HG02970 (cell line): ENCODE measurements around the gene CACNG3.
"Not testable (repeated sequence)": the region's sequence is repeated elsewhere in the genome, so short reads cannot be mapped to it uniquely, and the experiment has no call there.

ENCODE experiments used
- ATAC-seq: cut with Tn5 transposase; IDR thresholded peaks from one replicate; pipeline ENCODE4 v1.9.1; 2021; ENCODE audit warnings: mild to moderate bottlenecking, moderate library complexity, moderate number of reproducible peaks; ENCODE audit not compliant: unreplicated experiment, low FRiP score

CACNG3 gene

GRCh38 chr16:24328835-24329452 lies 72.8 kb downstream of the CACNG3 start:
- no peak for ATAC-seq

DNA sequence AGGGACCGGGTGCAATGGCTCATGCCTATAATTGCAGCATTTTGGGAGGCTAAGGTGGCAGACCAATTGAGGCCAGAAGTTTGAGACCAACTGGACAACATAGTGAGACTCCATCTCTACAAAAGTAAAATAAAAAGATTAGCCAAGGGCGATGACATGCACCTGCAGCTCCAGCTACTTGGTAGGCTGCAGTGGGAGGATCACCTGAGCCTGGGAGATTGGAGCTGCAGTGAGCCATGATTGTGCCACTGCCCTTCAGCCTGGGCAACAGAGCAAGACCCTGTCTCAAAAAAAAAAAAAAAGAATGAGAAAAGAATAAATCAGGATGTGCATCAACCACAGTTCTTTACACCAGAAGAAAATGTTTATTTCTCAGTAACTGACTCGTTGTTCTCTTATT lies 76.0 kb downstream of the CACNG3 start:
- no peak for ATAC-seq

DNA sequence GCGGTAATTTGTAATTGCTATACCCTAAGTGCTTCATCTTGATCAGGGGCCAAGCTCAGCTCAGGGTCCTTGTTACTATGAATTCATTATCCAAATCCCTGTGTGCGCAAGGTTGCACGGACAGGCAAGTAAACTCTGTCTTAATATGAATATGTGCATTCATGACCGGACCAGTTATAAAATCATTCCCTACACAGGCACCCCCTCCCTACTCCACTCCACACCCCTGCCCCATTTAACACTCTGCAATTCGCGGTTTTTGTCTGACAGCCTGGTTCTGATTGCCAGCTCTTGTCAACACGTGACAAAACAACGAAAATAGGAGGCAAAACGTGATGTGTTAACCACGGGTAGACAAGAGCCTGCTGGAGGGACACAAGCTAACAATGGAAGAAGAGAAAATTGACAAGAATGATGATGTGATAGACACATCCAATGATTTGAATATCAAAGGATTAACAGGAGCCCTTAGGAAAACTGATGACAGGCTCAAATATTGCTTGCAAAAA lies 76.5 kb downstream of the CACNG3 start:
- no peak for ATAC-seq

GRCh38 chr16:24336491-24336890 lies 80.4 kb downstream of the CACNG3 start:
- no peak for ATAC-seq

DNA sequence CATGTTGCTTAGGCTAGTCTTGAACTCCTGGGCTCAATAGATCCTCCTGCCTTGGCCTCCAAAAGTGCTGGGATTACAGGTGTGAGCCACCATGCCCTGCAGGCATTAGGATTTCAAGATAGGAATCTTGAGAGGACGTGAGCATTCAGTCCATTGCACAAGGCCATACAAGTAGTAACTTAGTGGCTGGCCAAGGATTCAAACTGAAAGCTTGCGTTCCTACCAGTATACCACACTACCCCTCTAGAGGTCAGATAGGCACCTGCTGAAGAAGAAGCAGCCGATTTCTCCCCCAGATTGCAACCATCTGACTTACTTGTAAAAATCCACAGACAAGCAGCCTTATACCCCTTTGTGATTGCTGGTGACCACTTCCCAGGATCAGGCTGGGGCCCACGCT lies 80.9 kb downstream of the CACNG3 start:
- no peak for ATAC-seq

DNA sequence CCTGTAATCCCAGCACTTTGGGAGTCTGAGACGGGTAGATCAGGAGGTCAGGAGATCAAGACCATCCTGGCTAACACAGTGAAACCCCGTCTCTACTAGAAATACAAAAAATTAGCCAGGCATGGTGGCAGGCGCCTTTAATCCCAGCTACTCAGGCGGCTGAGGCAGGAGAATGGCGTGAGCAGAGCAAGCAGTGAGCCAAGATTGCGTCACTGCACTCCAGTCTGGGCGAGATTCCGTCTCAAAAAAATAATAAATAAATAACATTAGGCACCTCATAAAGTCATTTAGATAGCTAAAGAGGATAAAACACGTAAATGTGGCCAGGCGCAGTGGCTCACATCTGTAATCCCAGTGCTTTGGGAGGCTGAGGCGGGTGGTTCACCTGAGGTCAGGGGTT lies 87.7 kb downstream of the CACNG3 start:
- not testable (repeated sequence) for ATAC-seq

GRCh38 chr16:24344784-24345183 lies 88.6 kb downstream of the CACNG3 start:
- no peak for ATAC-seq

DNA sequence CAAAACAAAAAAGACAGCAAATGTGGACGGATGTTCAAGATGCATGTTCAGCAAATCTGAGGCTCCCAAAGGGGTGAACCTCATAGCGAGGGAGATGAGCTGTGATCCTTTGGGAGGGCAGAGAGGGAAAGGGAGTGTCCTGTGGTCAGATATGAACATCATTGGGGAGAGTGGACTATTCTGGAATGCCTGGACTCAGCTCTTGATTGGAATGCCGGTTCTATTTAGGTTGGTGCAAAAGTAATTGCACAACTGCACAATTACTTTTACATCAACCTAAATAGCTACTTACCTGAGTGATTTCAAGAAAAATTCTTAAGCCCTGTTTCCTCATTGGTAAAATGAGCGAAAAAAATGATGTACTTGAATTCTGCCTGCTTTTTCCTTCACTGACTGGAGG lies 89.6 kb downstream of the CACNG3 start:
- no peak for ATAC-seq

GRCh38 chr16:24346734-24347133 lies 90.6 kb downstream of the CACNG3 start:
- no peak for ATAC-seq

- no peak for ATAC-seq
Observed at GRCh38 chr16:24347556-24347955, 91.4 kb downstream of the CACNG3 start.

GRCh38 chr16:24348545-24349290 lies 92.6 kb downstream of the CACNG3 start:
- ATAC-seq: no peak

DNA sequence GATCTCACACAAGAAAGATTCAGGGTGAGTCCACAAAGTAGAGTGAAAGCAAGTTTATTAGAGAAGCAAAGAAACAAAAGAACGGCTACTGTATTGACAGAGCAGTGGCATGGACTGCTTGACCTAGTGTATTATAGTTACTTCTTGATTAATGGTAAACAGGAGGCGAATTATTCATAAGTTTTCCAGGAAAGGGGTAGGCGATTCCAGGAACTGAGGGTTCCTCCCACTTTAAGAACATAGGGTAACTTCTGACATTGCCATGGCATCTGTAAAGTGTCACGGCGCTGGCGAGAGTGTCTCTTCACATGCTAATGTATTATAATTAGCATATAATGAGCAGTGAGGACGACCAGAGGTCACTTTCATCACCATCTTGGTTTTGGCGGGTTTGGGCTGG lies 93.2 kb downstream of the CACNG3 start:
- ATAC-seq: no peak

DNA sequence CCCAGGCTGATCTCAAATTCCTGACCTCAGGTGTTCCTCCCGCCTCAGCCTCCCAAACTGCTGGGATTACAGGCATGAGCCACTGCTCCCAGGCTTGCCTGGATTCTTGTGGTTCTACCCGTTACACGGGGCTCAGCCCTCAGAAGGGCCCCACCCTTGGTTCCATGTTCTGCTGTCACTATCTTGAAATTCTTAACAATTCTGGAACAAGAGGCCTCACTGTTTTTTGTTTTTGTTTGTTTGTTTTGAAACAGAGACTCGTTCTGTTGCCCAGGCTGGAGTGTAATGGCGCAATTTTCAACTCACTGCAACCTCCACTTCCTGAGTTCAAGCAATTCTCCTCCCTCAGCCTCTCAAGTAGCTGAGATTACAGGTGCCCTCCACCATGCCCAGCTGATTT lies 96.6 kb downstream of the CACNG3 start:
- ATAC-seq: no peak

GRCh38 chr16:24353622-24354021 lies 97.5 kb downstream of the CACNG3 start:
- no peak for ATAC-seq

DNA sequence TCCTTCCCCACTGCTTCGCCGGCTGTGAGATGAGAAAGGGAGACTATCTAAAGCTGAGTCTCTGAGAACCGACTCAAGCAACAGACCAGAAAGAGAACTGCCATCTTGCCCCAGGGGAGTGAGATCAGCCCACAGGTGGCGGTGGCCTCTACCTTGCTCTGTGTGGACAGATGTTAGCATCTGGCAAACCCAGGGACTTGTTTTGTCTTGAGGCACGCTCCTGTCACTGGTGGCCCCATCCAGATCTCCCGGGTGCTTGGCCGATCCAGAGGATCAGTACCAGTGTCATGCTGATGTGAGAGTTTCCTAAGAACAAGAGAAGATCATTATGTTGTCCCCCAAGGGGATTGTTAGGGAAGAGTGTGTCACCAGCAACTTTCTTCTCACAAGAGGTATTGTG lies 101.4 kb downstream of the CACNG3 start:
- ATAC-seq: no peak

DNA sequence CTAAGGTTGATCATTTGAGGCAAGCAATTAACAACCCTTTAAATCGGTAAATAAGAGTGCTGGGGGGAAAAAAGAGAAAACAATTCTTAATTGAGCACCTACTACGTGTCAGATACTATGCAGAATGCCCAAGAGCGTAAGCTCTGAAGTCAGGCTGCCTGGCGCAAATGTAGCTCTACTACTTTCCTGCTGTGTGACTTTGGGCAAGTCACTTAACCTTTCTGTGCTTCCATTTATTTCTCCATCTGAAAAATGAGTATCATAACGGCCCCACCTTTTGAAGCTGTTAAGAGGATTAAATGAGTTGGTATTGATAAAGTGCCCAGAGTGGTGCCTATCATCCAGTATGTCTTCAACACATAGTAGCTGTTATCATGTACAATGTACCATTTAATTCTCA lies 102.0 kb downstream of the CACNG3 start:
- ATAC-seq: no peak

- ATAC-seq: no peak
Observed at GRCh38 chr16:24359490-24359889, 103.4 kb downstream of the CACNG3 start.

DNA sequence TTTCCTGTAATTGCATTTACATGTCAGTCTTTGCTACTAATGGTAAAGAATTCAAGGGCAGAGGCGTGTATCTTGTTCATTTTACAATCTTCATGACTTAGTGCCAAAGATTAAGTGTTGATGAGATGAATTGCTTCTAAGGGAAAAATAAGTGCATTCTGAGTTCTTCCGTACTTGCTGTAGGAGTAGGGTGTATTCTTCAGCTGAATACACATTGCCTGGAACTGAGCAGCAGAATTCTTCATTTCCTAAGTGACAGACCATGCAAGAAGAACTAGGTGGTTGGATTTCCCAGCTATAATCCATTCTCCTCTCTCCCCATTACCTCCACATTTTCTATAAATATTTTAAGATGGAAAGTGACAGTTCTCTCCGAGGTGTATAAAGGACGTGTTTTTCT lies 104.8 kb downstream of the CACNG3 start:
- ATAC-seq: no peak

- ATAC-seq: no peak
Observed at GRCh38 chr16:24364596-24364995, 108.5 kb downstream of the CACNG3 start.

GRCh38 chr16:24367186-24367710 lies 111.1 kb downstream of the CACNG3 start:
- ATAC-seq: no peak

- ATAC-seq: no peak
Observed at GRCh38 chr16:24372824-24373223, 116.7 kb downstream of the CACNG3 start.

DNA sequence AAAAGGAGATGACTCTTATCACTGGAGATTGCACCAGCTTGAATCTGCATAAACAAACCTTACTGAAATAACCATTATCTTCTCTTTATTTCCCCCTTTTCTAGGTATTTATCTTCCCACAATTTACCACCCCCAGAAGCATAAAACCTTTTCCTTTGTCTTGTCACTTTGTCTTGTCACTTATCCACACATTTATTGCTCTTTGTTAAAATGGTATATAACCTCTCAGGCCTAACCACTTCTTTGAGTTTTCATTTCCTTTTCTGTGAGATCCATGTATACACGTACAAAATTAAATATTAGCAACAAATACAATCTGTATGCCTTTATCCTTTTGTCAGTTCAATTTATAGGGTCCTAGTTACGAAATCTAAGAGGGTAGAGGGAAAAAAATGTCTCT lies 122.9 kb downstream of the CACNG3 start:
- ATAC-seq: no peak
